ENCODE results near the gene TAGAP.

DNA sequence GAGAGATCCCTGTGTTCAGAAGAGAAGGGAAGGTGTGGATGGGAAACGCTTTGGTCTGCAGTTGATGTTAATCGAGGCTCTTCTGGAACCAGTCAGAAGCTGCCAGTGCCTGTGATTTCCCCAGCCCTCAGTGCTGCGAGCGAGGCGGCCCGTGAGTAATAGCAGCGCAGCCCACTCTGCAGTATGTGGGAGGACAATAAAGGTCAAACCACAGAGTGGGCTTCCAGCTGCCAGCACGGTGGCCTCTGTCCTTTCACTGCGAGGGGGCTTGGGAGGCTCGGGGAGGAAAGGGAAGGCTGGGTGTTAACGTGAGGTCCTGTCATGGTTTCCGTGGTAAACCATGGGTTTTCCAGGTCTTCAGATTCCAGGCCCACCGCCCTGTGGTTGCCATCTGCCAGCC, 32.3 kb upstream of the TAGAP start:
- TF ChIP-seq EZH2 (IDR thresholded peaks at IDR 0.05; ENCODE audit: borderline replicate concordance) (no peak), CTCF (IDR thresholded peaks at IDR 0.05; ENCODE audit: poor library complexity) (no peak)
